Activated CD4-positive, alpha-beta T cell treated with anti-CD3 and anti-CD28 coated beads, Interleukin-2, Interleukin-4, amounts not matched to agents 100 ng/mL and 50 ng/mL, durations not matched to agents 16 hours and 8 hours (primary cell): ENCODE measurements around the gene NLGN4X.

Source experiments
- DNase-seq: peaks from one replicate; pipeline ENCODE4 v3.0.0-alpha.2; 2020; ENCODE audit warnings: low spot score

NLGN4X gene

DNA sequence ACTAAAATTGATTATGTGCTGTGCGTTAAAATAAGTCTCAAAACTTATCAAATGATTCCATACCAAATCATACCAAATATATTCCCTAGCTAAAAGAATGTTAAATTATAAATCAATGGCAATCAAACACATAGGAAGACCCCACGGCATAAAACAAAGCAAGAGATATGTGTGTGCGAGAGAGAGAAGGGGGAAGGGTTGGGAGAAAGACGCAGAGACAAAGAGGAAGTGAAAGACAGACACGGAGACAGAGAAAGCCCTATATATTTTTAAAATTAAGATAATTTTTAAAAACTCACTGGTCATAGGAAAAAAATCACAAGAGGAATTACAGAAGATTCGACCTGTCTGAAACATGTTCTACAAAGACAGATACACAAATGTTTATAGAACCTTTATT, 371.4 kb downstream of the NLGN4X start:
- DNase-seq: no peak

DNA sequence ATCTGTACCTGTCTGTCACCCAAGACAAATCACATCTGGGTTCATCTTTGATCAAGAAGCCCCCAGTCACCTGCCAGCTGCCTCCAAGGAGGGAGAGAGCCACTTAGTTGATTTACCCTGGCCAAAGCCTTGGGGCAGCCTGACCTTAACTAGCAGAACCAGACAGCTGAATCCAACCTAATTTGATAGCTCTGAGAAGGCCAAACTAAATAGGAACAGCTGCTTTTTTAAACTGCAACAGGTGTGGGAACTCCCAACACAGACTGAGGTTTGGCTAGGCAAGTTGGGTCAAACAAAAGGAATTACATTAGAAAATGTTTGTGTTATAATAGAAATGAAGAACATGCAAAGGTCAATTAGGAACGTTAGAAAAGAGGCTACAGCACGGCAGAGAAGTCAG, 375.7 kb downstream of the NLGN4X start:
- no peak for DNase-seq

DNA sequence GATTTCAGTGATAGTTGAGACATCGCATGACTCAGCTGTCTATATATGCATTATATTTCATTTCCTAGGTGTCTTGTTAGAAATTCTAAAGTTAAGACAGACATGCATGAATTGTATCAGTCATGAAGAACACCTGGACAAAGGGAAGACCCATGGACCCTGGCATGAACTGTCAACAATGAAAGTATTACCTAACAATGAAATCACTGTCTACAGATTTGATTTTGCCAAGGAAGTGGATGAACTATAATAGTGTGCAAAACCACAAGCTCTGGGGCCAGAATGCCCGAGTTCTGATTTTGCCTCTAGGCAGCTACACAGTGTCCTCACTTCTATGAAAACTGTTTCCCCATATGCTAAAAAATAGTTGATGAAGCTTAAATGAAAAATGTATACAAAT, 386.1 kb downstream of the NLGN4X start:
- DNase-seq: no peak
